Colonic mucosa (tissue), 4 donors: ENCODE measurements around the gene MAPK10. TPM values are rescaled to one million over a fixed set of nuclear protein-coding genes. Genes with fewer than 3 reads are reported as not detected.

Experiments
- DNase-seq: peaks from one replicate; pipeline ENCODE4 v3.0.0-alpha.2; 2020
- H3K27ac ChIP-seq: fragments of 200-600 bp; one replicate; pipeline ENCODE4 v1.8.0; 2021
- H3K27me3 ChIP-seq: fragments of 200-600 bp; one replicate; pipeline ENCODE4 v1.8.0; 2021
- H3K36me3 ChIP-seq: fragments of 200-600 bp; one replicate; pipeline ENCODE4 v1.8.0; 2021
- H3K4me1 ChIP-seq: fragments of 200-600 bp; one replicate; pipeline ENCODE4 v1.8.0; 2021; ENCODE audit warnings: mild to moderate bottlenecking
- H3K4me3 ChIP-seq: fragments of 200-600 bp; one replicate; pipeline ENCODE4 v1.8.0; 2021
- H3K9ac ChIP-seq, 2 donors: one replicate each; pipeline ENCODE4 v1.7.0; 2013; ENCODE audit warnings: control low read depth in 2 of 2, low read depth in 2 of 2, low read length in 2 of 2
- H3K9me3 ChIP-seq: fragments of 200-600 bp; one replicate; pipeline ENCODE4 v1.8.0; 2021
- CTCF ChIP-seq: fragments of 200-600 bp; IDR thresholded peaks from one replicate; pipeline ENCODE4 v1.8.0; 2022; ENCODE audit warnings: antibody characterized with exemption, mild to moderate bottlenecking
- intact Hi-C: fragments of 100-400 bp; cut with DNase I; formaldehyde crosslinking; loops from one replicate; pipeline ENCODE4 v1.14.1; 2022
- total RNA-seq, 2 donors: library from RNA; stranded (reverse); fragmentation: NEBNext Ultra II Directional in 1 of 2; extraction: Animal tissue kit (Norgen Biotek cat#: 25700) in 1 of 2; gene quantifications; one replicate each; pipeline ENCODE4 v1.2.1, GENCODE V29; 2021
- donor health status: healthy.
- donor health status: DM: no; HTN: no; CAD: no.
- donor health status: DM: no; HTN: no; CAD: no.

The MAPK10 gene
- total RNA-seq, 2 donors from 2014 or later = 2.6 to 4.4 TPM

GRCh38 chr4:86393749-86394148, 33.9 kb upstream of the MAPK10 start:
- intact Hi-C loops = no loop called here
- no peak overlapping the region for H3K4me3 ChIP-seq
- H3K36me3 ChIP-seq = no peaks in the 10 kb centered on the region
- H3K4me1 ChIP-seq = no peaks in the 10 kb centered on the region
- H3K9ac ChIP-seq = no peak overlapping the region
- TF ChIP-seq CTCF = no peak
- H3K9me3 ChIP-seq = no peaks in the 10 kb centered on the region
- no peak overlapping the region for H3K27ac ChIP-seq
- H3K27me3 ChIP-seq = no peaks in the 10 kb centered on the region
- no peak for DNase-seq

- no peak overlapping the region for H3K27ac ChIP-seq
- no peaks in the 10 kb centered on the region for H3K9me3 ChIP-seq
- no peak overlapping the region for H3K9ac ChIP-seq
- no peaks in the 10 kb centered on the region for H3K27me3 ChIP-seq
- no peaks in the 10 kb centered on the region for H3K36me3 ChIP-seq
- intact Hi-C loops = no loop called here
- H3K4me1 ChIP-seq = no peaks in the 10 kb centered on the region
- TF ChIP-seq CTCF = no peak
- no peak overlapping the region for H3K4me3 ChIP-seq
- no peak for DNase-seq
Measured at GRCh38 chr4:86389664-86390063, 29.8 kb upstream of the MAPK10 start.

GRCh38 chr4:86388252-86388651, 28.4 kb upstream of the MAPK10 start:
- Histone ChIP-seq H3K27me3 (no peaks in the 10 kb centered on the region), H3K9me3 (no peaks in the 10 kb centered on the region), H3K4me1 (no peaks in the 10 kb centered on the region), H3K9ac (no peak overlapping the region), H3K36me3 (no peaks in the 10 kb centered on the region), H3K27ac (no peak overlapping the region), H3K4me3 (no peak overlapping the region)
- DNase-seq = no peak
- TF ChIP-seq CTCF = no peak
- intact Hi-C loops = no loop called here

- intact Hi-C loops = no loop called here
- Histone ChIP-seq H3K4me1 (no peaks in the 10 kb centered on the region), H3K9me3 (no peaks in the 10 kb centered on the region), H3K27me3 (no peaks in the 10 kb centered on the region), H3K9ac (no peak overlapping the region), H3K27ac (no peak overlapping the region), H3K4me3 (no peak overlapping the region), H3K36me3 (no peaks in the 10 kb centered on the region)
- no peak for TF ChIP-seq CTCF
- no peak for DNase-seq
Measured at GRCh38 chr4:86386817-86387415, 27.1 kb upstream of the MAPK10 start.

GRCh38 chr4:86386201-86386600, 26.3 kb upstream of the MAPK10 start:
- intact Hi-C loops = no loop called here
- DNase-seq = no peak
- Histone ChIP-seq H3K4me3 (no peak overlapping the region), H3K36me3 (no peaks in the 10 kb centered on the region), H3K4me1 (no peaks in the 10 kb centered on the region), H3K27me3 (no peaks in the 10 kb centered on the region), H3K9ac (no peak overlapping the region), H3K9me3 (no peaks in the 10 kb centered on the region), H3K27ac (no peak overlapping the region)
- no peak for TF ChIP-seq CTCF

GRCh38 chr4:86381431-86381830, 21.6 kb upstream of the MAPK10 start:
- Histone ChIP-seq H3K4me1 (no peaks in the 10 kb centered on the region), H3K27me3 (no peaks in the 10 kb centered on the region), H3K9ac (no peak overlapping the region), H3K4me3 (no peak overlapping the region), H3K27ac (no peak overlapping the region), H3K9me3 (no peaks in the 10 kb centered on the region), H3K36me3 (no peaks in the 10 kb centered on the region)
- TF ChIP-seq CTCF = no peak
- no peak for DNase-seq
- intact Hi-C loops = no loop called here
